HG03571 (cell line): ENCODE results near the gene PLTP.

Experiments
- ATAC-seq: cut with Tn5 transposase; IDR thresholded peaks from one replicate; pipeline ENCODE4 v1.9.1; 2021; ENCODE audit not compliant: unreplicated experiment

The PLTP gene

DNA sequence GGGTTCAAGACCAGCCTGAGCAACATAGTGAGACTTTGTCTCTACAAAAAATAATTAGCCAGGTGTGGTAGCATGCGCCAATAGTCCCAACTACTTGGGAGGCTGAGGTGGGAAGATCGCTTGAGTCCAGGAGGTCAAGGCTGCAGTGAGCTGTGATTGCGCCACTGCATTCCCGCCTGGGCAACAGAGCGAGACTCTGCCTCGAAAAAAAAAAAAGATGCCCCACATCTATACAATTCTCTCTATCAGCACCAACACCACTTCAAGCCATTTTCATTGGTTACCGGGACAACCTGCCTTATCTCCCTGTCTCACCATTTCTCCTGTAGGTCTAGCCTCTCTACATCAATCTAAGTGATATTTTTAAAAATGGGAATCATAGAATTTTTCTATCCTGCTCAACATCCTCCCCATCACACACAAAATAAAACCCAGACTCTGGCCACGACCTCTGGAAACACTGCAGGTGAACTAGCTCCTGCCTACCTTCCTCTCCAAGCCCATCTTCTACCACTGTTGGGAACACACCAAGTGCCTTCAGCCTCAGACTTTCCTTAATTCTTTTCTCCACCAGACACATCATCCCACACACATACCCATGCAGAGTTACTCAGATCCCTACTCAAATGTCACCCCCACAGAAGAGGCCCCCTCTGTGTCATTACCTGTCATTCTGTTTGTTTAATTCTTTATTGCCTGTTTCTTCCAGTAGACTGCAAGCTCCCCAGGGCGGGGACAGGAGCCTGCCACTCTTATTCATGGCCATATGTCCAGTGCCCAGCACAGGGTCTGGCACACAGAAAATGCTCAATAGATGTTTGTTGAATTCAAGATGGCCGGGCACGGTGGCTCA, 9.6 kb upstream of the PLTP start:
- ATAC-seq = no peak

DNA sequence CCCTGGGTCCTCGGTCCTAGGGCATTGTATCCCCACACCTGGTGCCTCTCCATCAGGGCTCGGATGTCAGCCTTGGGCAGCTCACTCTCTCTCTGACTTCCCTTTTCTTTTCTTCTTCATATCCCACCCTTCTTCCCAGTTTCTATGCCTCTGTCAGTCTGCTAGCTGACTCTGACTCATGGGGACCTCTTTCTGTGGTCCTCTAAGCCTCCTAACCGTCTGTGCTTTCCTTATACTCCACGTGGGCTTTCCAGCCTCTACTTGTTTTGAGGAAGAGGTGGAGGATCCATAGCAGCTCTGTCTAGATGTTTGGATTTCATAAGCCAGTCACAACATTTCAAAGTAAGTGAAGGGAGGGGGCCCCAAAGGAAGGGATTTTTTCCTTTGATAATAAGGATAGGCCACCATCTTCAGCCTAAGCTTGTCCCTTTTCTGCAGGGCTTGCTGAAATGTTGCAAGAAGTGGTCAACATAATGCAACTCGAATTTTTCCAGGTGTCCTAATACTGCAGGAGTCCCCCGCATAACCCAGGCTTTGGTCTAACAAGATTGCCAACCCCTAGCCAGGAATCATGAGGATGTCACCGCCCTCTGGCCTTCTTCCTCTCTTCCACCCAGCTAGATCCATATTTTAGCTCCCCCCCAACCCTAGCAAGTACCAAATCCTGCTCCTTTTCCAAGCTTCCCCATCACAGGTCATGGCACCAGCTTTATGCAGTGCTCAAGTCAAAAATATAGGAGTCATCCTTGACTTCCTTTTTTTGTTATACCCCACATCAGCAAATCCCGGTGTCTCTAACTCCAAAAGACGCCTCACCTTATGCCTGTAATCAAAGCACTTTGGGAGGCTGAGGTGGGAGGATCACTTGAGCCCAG, 8.7 kb upstream of the PLTP start:
- no peak for ATAC-seq

DNA sequence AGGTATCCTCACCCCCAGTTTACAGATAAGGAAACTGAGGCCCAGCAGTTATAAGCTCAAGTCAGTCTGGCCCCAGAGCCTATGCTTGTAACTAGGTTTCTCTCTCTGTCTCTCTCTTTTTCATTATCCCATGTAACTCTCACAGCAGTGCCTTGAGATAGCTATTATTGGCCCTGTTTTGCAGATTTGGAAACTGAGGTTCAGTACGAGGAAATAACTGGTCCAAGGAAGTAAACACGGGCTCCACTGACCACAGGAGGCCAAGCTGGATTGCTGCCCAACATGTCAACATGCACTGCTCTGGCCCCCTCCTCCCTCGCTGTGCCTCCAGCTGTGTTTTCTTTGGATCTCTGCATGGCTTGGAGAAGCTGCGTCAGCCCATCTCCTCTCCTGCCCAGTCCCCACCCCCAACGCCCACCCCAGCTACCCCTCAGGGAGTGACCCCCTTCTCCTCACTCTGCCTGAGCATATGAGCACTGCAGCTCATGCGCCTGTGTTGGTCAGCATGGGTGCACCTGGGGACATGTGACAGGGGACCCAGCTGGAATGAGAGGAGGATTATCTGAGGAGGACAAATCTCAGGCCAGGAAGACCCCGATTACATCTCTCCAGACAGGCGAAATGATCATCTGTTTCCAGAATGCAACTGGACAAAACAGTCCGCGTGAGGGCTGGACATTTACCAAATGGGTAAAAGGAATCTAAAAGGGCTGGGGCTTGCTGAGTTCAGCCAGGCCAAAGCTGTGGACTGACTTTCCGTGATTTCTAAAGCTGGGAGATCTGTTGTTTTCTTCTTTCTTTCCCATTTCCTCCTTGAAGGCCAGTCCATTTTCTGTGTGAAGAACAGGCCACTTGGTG, 7.8 kb upstream of the PLTP start:
- no peak for ATAC-seq

DNA sequence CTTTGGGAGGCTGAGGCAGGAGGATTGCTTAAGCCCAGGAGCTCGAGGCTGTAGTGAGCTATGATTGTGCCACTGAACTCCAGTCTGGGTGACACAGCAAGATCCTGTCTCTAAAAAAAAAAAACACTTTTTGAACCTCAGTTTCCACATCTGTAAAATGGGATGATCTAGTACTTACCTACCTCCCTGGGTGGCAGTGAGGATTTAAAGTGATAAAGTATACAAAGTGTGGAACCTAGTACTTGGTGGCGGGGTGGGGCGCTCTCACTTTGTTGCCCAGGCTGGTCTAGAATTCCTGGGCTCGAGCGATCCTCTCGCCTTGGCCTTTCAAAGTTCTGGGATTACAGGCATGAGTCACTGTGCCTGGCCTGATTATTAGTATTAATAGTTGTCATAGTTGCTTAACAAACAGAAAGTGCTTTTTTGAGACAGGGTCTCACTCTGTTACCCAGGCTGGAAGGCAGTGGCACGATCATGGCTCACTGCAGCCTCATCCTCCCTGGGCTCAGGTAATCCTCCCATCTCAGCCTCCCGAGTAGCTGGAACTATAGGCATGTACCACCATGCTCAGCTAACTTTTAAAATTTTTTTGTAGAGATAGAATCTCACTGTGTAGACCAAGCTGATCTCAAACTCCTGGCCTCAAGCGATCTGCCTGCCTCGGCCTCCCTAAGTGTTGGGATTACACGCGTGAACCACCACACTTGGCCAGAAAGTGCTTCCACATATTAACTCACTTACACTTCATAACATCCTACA, 7.0 kb upstream of the PLTP start:
- ATAC-seq = no peak

DNA sequence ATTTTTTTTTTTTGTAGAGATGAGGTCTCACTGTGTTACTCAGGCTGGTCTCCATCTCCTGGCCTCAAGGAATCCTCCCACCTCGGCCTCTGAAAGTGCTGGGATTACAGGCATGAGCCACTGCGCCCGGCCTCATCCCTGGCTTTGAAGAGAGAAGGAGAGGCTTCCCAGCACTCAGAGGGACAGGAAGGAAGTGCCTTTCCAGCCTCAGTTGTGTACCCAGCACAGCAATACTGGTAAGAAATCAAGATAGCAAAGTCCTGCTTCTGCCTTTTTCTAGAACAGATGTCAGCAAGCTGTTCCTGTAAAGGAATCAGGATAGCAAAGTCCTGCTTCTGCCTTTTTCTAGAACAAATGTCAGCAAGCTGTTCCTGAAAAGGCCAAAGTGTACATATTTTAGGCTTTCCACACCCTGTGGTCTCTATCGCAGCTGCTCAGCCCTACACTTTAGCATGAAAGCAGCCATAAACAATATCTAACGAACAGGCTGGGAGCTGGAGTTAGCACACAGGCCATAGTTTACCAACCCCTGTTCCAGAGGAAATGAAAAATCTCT, 6.3 kb upstream of the PLTP start:
- no peak for ATAC-seq

DNA sequence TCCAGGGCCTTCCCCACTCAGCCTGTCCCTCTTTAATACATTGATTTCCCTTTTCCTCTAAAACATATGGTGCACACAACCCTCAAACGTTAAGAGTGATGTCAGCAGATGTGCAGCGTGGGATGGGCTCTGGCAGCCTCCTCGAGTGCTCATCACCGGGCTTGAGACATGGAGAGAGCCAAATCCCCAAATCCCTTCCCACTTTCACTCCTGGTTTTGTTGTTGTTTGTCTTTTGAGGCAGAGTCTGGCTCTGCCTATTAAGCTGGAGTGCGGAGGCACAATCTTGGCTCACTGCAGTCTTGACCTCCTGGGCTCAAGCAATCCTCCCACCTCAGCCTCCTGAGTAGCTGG, 5.8 kb upstream of the PLTP start:
- no peak for ATAC-seq

DNA sequence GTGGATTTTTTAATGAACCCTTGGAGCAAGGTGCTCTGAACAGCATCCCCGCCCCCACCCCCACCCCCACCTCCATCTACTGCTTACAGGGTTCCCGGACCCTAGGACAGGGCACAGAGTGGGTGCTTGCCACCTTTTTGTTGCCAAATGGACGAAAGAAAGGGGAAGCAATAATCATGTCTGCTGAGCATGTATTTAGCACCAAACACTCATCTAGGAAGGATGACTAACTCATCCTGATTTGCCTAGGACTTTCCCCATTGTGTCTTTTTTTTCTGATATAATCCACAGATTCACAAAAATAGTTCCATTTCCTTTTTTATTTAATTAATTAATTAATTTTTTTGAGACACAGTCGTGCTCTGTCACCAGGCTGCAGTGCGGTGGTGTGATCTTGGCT, 1.2 kb upstream of the PLTP start:
- ATAC-seq = no peak

DNA sequence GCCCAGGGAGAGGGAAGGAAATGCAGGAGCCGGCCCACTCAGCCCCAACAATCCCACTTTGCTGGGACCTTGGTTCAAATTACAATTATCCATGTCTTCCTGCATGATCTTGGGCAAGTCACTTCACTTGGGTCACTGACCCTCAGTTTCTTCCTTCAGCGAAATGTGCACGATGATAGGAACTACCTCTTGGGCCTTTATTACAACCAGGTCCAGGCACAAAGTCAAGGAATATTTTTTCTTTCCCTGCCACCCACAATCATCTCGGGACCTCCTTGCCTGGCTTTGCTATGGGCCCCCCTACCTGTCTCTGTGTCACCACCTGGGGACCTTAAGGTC, 358 bp upstream of the PLTP start:
- ATAC-seq = no peak

DNA sequence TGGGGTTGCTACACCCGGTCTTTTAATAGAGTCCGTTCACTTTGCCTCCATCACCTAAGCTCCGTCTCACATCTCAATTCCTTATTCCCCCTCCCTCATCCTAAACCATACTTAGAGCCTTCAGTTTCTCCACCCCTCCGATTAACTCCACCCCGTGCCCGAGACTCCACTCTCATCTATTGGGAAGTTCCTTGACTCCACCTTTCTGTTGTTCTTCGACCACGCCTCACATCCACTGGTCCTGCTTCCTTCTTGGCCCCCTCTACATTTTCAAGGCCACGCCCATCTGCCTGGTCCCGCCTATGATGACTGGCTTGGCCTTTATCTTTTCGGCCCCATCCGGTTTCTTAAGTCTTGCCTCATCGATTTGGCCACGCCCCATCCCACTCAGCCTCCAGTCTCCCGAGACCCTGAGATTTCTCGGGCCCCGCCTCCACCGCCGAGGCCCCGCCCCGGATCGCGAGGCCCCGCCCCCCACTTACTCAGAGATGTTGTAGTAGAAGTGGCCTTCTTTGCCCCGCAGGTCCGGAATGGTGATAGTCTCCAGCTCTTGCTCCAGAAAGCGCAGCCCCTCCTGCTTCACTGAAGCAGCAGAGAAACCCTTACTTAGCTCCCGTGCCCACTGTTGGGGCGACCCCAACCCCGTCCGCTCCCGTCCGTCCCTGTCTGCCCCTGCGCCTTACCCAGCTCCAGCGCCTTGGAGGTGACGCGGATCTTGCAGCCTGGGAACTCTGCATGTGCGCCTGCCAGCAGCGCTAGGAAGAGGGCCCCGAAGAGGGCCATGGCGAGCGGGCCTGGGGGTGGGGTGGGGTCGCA, 1.1 kb downstream of the PLTP start:
- peak; percentile 91 for ATAC-seq

DNA sequence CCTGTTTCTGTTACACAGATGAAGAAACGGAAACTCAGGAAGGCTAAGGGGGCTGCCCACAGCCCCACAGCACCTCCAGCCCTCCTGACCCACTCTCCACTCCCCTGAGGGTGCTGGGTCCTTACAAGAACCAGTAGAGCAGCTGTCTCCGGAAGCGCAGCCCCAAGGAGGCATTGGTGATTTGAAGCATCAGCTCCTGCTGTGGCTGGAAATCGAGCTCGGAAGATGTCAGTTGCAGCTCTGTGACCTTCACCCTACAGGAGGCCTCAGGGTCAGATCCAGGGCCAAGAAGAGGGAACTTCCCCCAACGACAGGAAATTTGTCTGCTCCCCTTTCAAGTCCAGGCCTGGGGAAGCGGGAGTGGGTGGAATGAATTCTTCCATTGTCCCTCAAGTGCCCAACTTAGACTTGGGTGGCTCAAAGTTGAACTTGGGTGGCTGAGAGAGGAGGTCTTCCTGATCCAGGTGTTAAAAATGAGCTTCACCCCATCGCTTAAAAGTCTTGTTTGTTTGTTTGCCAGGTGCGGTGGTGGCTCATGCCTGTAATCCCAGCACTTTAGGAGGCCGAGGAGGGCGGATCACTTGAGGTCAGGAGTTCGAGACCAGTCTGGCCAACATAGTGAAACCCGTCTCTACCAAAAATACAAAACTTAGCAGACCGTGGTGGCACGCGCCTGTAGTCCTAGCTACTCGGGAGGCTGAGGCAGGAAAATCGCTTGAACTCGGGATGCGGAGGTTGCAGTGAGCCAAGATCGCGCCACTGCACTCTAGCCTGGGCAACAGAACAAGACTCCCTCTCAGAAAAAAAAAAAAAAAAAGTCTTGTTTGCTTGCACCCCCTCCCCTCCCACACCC, 1.9 kb downstream of the PLTP start:
- ATAC-seq = no peak

DNA sequence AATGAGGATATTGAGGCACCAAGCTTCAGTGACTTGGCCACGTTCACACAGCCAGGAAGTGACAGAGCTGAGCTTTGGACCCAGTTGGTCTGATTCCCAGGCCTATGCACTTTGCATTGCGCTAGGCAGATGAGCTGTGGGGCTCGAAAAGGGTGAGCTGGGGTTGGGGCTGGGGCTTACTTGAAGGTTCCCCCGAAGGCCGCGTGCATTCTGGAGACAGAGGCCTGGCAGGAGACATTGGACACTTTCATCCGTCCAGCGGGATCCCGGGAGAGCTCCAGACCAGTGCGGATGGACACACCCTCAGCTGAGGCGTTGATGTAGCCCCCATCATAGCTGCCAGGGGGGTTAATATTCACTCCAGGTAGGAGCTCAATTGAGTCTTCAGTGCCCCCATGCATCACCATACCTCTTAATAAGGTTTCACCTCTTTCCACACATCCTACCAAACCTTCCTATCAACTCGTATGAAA, 2.6 kb downstream of the PLTP start:
- no peak for ATAC-seq

DNA sequence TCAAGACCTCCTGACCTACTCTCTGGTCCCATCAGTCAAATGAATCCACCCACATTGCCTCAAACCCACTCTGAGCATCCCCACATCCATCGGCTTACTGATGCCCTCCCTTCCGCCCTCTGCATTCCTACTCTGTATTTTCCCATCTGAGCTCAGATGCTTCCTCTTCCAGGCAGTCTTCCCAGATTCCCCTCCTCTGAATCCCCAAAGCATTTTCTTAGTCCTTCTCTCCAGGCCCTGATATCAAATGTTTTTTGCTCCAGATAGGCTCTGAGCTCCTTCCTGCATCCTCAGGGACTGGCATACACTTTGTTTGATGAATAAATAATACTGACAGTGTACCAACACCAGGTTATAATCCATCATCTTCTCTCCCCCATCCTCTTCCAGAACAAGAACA, 3.9 kb downstream of the PLTP start:
- ATAC-seq = no peak

DNA sequence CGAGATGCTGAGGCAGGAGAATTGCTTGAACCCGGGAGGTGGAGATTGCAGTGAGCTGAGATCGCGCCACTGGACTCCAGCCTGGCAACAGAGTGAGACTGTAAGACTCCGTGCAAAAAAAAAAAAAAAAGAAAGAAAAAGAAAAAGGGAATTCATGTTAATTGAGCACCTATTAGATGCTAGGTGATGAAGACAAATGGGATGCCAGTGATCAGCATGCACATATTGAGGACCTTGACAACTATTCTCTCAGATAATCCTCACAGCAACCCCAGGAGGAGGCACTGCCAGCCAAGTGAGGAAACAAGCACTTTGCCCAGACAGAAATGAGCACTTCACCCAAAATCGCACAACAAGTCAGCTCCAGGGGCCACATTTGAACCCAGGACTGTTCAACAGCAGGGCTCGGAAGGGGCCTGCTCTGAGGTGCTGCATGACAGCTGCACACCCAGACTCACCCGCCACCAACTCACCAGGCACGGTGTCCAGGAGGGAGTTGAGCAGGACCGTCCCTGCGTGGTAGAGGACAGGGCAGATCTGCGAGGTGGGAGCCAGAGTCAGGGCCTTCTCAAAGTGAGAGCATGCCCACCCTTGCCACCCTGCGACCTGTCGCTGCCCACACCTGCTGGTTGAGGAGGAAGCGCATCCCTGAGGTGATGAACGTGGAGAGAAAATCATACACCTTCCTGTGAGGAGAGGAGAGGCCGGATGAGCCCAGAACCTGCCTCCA, 4.6 kb downstream of the PLTP start:
- ATAC-seq = no peak

DNA sequence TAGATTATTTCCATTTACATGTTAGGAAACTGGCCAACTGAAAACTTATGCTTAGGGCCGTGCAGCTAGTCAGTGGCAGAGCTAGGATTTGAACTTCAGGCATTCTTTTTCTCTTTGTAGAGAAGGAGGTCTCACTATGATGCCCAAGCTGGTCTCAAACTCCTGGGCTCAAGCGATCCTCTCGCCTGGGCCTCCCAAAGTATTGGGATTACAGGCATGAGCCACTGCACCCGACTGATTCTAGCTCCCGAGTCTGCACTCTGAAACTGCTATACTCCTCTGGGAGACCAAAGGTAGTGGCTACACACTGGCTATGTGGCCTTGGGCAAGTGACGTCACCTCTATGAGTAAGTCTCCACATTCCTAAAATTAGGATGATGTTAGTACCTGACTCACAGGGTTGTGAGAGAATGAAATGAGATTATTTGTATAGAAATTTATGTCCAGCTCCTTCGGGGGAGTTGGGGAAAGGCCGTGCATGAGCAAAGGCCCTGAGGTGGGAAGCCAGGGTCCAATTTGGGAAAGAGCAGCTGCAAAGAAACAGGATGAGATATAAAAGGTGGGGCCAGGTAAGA, 6.4 kb downstream of the PLTP start:
- ATAC-seq = no peak

DNA sequence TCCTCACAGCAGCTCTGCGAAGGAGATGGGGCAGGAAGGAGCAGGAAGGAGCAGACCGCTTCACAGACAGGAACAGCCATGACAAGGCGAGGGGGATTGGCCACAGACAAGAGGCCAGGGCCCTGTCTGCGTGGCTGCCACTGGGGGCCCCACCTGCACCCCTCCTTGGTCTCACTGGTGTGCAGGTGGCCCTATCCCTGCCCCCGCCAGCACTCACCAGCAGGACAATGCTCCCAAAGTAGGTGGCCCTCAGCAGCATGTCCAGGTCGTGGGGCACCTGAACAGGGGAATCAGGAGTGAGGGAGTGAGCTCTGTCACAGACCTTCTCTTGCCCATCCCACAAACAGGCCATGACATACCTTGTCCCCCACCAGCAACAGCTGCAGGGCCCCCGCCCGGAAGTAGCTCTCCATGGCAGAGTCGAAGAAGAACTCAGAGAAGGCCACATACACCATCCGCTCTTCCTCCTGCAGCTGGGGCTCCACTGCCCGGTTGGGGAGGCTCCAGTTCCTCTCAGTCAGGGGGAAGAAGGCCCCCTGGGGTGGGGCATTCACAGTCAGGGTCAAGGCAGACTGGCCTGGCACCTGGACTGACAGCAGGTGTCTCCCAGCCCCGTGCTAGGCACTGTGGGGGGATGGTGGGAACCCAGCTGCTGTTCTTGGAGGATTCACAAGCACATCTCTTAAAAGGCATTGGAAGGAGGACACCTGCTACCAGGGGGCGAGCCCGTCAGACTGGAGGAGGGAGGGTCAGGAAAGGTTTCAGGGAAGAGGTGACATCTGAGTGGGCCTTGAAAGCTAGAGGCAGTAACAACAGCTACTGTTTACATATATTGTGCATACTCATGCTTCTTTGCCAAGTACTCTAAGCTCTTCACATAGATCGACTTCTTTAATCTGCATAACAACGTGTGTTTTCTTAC, 7.1 kb downstream of the PLTP start:
- ATAC-seq = no peak

DNA sequence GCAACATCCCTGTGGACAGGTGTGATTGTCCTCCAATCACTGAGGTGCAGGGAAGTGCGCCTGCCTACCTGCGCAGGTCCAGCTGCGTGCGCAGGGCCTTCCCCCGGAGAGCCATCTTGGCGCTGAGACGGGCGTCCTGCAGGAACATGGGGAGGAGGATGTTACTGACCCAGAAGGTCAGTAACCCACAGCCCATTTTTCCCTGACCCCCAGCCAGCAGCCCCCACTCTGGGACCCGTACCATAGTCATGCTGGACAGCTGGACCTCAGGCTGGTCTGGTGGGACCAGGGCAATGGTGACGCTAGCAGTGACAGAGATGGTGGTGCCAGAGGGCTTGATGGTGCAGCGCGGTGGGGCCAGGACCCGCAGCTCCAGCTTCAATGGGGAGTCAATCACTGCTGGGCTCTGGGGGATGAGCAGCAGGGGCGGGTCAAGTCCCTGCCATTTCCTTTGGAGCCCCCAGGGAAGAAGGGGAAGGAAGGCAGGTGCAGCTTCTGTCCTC, 9.7 kb downstream of the PLTP start:
- ATAC-seq = no peak
